SK-N-MC (cell line): ENCODE results near the gene FREM1.

ENCODE experiments used
- DNase-seq: peaks from one replicate; pipeline ENCODE4 v3.0.0-alpha.2; 2011; ENCODE audit warnings: low read depth, low spot score
- H3K27ac ChIP-seq: fragments of 200-600 bp; sonication (generic); 2 replicates; pipeline ENCODE4 v1.5.1; 2016; ENCODE audit warnings: mixed run types
- H3K36me3 ChIP-seq: fragments of 200-600 bp; sonication (generic); 2 replicates; pipeline ENCODE4 v1.6.1; 2017; ENCODE audit warnings: antibody characterized with exemption, low read length, mixed read lengths; ENCODE audit not compliant: insufficient read depth
- H3K4me3 ChIP-seq: fragments of 200-600 bp; sonication (generic); 2 replicates; pipeline ENCODE4 v1.5.1; 2016
- H3K9ac ChIP-seq: fragments of 200-600 bp; sonication (generic); 2 replicates; pipeline ENCODE4 v1.8.0; 2017; ENCODE audit warnings: mixed run types, mixed read lengths; ENCODE audit not compliant: insufficient read length
- H3K9me3 ChIP-seq: fragments of 200-600 bp; sonication (generic); 2 replicates; pipeline ENCODE4 v1.6.1; 2017; ENCODE audit warnings: low read depth, mild to moderate bottlenecking, antibody characterized with exemption, low read length, moderate library complexity, mixed read lengths
- EZH2 ChIP-seq: fragments of 200-600 bp; sonication (generic); IDR thresholded peaks from one replicate; pipeline ENCODE4 v1.6.1; 2017; ENCODE audit warnings: antibody characterized with exemption
- FOXP2 ChIP-seq: optimal IDR thresholded peaks from 2 replicates; pipeline ENCODE3; 2011; ENCODE audit warnings: mild to moderate bottlenecking, moderate library complexity; ENCODE audit not compliant: insufficient read depth; ENCODE audit errors: extremely low read length, control extremely low read depth
- POLR2AphosphoS5 ChIP-seq: IDR thresholded peaks from 2 replicates; pipeline ENCODE4 v1.6.1; 2012; ENCODE audit warnings: mild to moderate bottlenecking, low read depth, low read length, borderline replicate concordance

FREM1 gene

GRCh38 chr9:14869671-14870070 is 40.6 kb downstream of the FREM1 start:
- Histone ChIP-seq H3K36me3 (no peaks in the 10 kb centered on the region), H3K9me3 (no peaks in the 10 kb centered on the region), H3K27ac (no peak overlapping the region), H3K9ac (no peak overlapping the region), H3K4me3 (no peak overlapping the region)
- DNase-seq: no peak
- TF ChIP-seq FOXP2 (no peak), POLR2AphosphoS5 (no peak), EZH2 (no peak)

GRCh38 chr9:14868772-14869583 is 41.2 kb downstream of the FREM1 start:
- TF ChIP-seq FOXP2: no peak
- TF ChIP-seq POLR2AphosphoS5: no peak
- TF ChIP-seq EZH2: no peak
- no peak overlapping the region for H3K4me3 ChIP-seq
- no peak overlapping the region for H3K9ac ChIP-seq
- no peak for DNase-seq
- H3K27ac ChIP-seq: no peak overlapping the region
- H3K36me3 ChIP-seq: no peaks in the 10 kb centered on the region
- no peaks in the 10 kb centered on the region for H3K9me3 ChIP-seq

- Histone ChIP-seq H3K4me3 (no peak overlapping the region), H3K9ac (no peak overlapping the region), H3K9me3 (no peaks in the 10 kb centered on the region), H3K36me3 (peaks cover 4% of the 10 kb centered on the region; the same call in 1 of the 2 replicates), H3K27ac (no peak overlapping the region)
- TF ChIP-seq EZH2: no peak
- no peak for TF ChIP-seq FOXP2
- no peak for DNase-seq
Measured at GRCh38 chr9:14868418-14868771, 41.8 kb downstream of the FREM1 start.

- H3K27ac ChIP-seq: peak overlapping the region; percentile 86
- no peak for TF ChIP-seq POLR2AphosphoS5
- TF ChIP-seq EZH2: no peak
- no peak for TF ChIP-seq FOXP2
- peak overlapping the region; percentile 40 for H3K9ac ChIP-seq
- no peaks in the 10 kb centered on the region for H3K9me3 ChIP-seq
- peaks cover 14% of the 10 kb centered on the region for H3K36me3 ChIP-seq
- peak overlapping the region; percentile 48; the same call in 1 of the 2 replicates for H3K4me3 ChIP-seq
- DNase-seq: no peak
Measured at GRCh38 chr9:14866200-14866749, 44.0 kb downstream of the FREM1 start.

GRCh38 chr9:14864309-14864708 is 45.9 kb downstream of the FREM1 start:
- H3K9ac ChIP-seq: no peak overlapping the region
- H3K36me3 ChIP-seq: peaks cover 14% of the 10 kb centered on the region
- H3K9me3 ChIP-seq: no peaks in the 10 kb centered on the region
- DNase-seq: no peak
- H3K4me3 ChIP-seq: no peak overlapping the region
- peak overlapping the region; percentile 86 for H3K27ac ChIP-seq
- TF ChIP-seq FOXP2 (no peak), POLR2AphosphoS5 (no peak), EZH2 (no peak)

- TF ChIP-seq FOXP2: no peak
- no peak for TF ChIP-seq EZH2
- TF ChIP-seq POLR2AphosphoS5: no peak
- peak overlapping the region; percentile 86 for H3K27ac ChIP-seq
- H3K36me3 ChIP-seq: peaks cover 23% of the 10 kb centered on the region
- no peak overlapping the region for H3K9ac ChIP-seq
- H3K9me3 ChIP-seq: no peaks in the 10 kb centered on the region
- DNase-seq: no peak
- H3K4me3 ChIP-seq: no peak overlapping the region
Measured at GRCh38 chr9:14863402-14863801, 46.8 kb downstream of the FREM1 start.

GRCh38 chr9:14857449-14858305 is 52.6 kb downstream of the FREM1 start:
- no peak for DNase-seq
- TF ChIP-seq EZH2: no peak
- TF ChIP-seq FOXP2: no peak
- TF ChIP-seq POLR2AphosphoS5: no peak
- no peaks in the 10 kb centered on the region for H3K9me3 ChIP-seq
- no peak overlapping the region for H3K4me3 ChIP-seq
- H3K36me3 ChIP-seq: peaks cover 21% of the 10 kb centered on the region
- no peak overlapping the region for H3K9ac ChIP-seq
- H3K27ac ChIP-seq: no peak overlapping the region

GRCh38 chr9:14849851-14850250 is 60.4 kb downstream of the FREM1 start:
- Histone ChIP-seq H3K36me3 (peaks cover 19% of the 10 kb centered on the region), H3K27ac (peak overlapping the region; percentile 99), H3K9ac (peak overlapping the region; percentile 57), H3K9me3 (no peaks in the 10 kb centered on the region), H3K4me3 (peak overlapping the region; percentile 33)
- TF ChIP-seq EZH2 (no peak), POLR2AphosphoS5 (peak; percentile 20; the same call in 1 of the 2 replicates)
- no peak for DNase-seq
